ENCODE results near the gene TRAF3.
"Not testable (repeated sequence)": the region's sequence is repeated elsewhere in the genome, so short reads cannot be mapped to it uniquely, and the experiment has no call there.

The TRAF3 gene

DNA sequence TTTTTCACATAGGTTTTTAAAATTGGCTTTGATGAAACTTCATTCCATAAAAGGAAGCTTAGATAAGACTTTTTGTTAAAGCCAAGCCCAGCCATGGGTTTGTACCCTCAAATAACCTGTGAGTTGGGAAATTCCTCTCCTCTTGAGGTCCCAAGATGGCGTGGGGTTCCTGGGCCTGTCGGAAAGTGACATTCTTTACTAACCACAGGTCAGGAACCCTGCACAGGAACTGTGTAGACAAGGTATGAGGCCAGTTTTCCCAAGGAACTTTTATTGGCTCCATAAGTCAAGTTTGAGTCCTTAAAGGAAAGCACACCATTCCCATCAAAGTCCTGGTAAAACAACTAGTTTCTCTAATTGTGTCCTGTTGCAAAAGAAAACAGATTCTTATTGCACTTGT is 80.2 kb downstream of the TRAF3 start:
- no peak for DNase-seq (ENCODE audit: extremely low read depth in 1 of 2, low read depth in 1 of 2)

DNA sequence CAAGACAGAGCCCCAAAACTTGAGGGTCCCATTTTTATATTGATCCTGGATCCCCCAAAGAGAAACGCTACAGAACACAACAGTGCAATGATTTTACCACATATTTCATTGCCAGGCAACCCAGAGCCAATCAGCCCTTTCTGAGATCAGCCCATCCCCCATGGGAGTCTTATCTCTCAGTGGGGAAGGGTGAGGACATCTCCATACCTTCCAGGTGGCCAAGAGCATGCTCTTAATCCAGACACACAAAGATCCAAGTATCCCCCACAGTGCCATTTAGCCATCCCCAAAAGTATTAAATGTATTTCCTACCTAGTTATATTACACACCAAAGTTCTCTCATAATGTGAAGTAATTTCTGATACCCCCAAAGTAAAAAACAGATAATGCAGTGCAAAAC is 82.7 kb downstream of the TRAF3 start:
- no peak for DNase-seq (ENCODE audit: extremely low read depth in 1 of 2, low read depth in 1 of 2)

DNA sequence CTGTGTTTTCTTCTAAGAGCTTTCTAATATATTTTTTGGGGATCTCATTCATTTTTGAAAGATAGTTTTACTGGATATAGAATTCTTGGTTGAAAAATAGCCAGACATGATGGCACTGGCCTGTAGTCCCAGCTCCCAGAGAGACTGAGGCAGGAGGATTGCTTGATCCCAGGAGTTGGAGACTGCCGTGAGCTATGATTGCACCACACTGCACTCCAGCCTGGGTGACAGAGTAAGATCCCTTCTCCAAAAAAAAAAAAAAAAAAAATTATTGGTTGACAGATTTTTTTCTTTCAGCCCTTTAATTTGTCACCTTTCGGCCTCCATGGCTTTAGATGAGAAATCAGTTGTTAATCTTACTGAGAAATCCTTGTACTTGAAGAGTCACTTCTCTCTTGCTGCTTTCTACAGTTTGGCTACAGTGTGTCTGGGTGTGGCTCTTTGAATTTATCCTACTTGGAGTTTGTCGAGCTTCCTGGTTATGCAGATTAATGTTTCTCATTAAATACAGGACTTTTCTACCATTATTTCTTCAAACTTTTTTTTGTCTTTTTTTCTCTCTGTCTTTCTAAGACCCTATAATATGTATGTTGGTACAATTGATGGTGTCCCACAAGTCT is 85.0 kb downstream of the TRAF3 start:
- no peak for DNase-seq (ENCODE audit: extremely low read depth in 1 of 2, low read depth in 1 of 2)

DNA sequence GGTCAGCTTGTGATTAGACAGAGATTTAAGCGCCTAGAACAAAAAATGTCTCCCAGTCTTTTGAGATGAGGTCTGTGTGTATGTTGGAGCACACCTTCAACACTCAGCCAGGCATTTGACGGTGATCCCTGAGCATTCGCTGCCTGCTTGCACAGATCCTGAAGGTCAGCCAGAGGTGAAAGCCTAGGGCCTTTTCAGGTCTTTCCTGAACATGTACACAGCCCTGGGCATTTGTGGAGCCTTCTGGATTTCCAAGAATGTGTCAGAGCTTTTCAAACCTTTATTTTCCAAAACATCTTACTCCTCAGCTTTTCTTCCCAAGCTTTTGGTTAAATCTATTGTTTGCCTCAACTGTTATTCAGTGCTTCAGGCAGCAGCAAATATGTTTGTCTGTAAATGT is 86.1 kb downstream of the TRAF3 start:
- no peak for DNase-seq (ENCODE audit: extremely low read depth in 1 of 2, low read depth in 1 of 2)

DNA sequence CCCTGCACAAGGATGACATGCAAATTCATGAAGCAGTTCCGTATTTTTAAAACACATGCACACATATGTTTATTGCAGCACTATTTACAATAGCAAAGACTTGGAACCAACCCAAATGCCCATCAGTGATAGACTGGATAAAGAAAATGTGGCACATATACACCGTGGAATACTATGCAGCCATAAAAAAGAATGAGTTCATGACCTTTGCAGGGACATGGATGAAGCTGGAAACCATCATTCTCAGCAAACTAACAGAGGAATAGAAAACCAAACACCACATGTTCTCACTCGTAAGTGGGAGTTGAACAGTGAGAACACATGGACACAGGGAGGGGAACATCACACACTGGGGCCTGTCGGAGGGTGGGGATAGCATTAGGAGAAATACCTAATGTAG is 88.7 kb downstream of the TRAF3 start:
- not testable (repeated sequence) for DNase-seq (ENCODE audit: extremely low read depth in 1 of 2, low read depth in 1 of 2)

DNA sequence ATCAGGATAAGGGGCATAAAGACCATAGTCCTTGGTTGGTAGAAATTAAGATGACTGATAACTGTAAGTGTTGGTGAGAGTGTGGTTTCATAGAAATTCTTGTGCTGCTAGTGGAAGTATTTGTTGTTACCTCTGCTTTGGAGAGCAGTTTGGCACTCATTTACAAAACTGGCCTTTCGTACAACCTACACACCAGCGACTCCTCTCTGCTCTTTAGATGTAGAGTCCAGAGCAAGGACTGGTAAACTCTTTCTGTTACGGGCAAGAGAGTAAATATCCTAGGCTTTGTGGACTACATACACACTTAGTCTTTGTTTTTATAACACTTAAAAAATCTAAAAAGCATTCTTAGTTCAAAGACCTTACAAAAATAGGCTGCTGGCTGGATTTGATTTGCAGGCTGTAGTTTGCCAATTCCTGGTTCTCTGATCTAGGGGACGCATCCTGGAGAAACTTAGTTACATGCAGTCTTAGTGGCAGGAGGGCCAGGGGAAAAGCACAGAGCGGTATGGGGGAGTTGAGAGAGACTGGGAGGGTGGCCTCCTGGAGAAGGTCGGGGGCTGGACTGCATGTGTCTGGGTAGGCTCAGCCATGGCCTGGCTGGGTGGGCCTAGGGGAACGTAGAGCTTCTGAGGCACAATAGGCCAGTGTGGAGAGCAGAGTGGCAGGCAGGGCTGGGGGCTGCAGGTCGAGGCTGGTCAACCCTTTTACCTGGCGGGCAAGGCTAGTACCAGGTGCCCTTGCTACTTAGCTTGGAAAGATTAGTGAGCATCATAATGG is 89.9 kb downstream of the TRAF3 start:
- no peak for DNase-seq (ENCODE audit: extremely low read depth in 1 of 2, low read depth in 1 of 2)

DNA sequence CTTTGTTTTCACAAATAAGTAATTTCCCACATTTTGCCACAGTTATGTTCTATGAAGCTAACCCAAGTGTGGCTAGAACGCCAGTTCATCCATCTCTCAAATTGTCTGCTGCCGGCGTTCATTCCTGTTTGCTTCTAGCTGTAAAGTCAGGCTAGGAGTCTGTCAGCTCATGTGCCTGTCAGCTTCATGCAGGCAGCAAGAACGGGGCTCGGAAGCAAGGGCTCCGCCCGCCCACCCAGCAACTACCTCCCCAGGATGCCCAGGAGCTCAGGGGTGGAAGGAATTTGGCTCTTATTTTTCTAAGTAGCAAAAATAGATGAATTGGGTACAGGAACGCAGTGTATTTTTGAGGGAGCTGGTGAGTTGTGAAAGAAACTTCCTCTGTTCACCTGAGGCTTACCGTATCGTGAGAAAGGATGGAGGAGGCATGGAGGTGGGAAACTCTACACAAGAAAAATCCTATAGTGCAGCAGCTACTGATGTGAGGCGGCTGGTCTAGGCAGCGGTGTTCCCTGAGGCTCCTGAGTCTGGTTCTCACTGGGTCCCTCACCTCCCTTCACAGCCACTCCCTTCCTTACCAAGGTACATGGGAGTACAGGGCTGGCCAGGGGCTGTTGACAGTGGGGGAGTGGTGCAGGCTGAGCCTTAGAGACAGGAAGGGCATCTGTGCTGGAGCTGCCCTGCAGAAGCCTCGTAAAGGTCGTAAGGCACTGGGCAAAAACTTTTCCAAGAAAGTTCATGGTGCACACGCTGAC is 90.8 kb downstream of the TRAF3 start:
- DNase-seq (ENCODE audit: extremely low read depth in 1 of 2, low read depth in 1 of 2): no peak

DNA sequence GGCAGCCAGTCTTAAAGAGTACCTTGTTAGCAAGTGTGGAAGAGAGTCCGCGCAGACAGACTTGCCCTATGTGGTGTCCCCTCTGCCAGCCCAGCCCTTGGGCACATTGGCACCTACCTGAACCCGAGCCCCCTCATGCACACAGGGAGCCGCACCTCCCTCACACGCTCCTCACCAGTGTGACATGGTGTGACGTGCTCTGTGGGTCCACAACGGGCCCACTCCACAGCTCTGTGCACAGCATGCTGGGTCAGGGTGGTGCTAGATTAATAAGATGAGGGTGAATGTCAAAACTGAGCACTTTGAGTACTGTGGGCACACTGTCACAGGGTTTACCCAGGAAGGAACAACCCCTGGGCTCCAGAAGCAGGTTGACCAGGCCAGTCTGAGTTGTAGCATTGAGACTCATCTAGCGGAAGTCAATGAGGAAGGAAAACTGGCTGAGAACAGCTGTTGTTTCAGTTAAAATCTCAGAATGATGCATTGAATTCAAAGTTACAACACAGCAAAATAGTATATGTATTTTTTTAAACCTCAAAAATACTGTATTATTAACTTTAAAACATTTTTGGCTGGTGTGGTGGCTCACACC is 91.8 kb downstream of the TRAF3 start:
- DNase-seq (ENCODE audit: extremely low read depth in 1 of 2, low read depth in 1 of 2): no peak

DNA sequence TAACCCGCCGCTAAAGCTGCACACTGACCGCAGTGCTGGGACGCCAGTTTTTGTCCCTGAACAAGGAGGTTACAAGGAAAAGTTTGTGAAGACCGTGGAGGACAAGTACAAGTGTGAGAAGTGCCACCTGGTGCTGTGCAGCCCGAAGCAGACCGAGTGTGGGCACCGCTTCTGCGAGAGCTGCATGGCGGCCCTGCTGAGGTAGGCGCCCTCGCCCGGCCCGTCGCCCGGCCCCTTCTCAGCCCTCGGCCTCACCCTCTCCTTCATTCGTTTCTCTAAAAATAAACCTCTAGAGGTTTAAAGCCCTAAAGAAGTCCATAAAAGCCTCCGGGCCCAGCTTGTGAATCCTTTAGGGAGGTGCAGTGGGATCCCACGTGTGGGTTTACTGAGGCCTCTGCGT is 93.0 kb downstream of the TRAF3 start:
- DNase-seq (ENCODE audit: extremely low read depth in 1 of 2, low read depth in 1 of 2): no peak

DNA sequence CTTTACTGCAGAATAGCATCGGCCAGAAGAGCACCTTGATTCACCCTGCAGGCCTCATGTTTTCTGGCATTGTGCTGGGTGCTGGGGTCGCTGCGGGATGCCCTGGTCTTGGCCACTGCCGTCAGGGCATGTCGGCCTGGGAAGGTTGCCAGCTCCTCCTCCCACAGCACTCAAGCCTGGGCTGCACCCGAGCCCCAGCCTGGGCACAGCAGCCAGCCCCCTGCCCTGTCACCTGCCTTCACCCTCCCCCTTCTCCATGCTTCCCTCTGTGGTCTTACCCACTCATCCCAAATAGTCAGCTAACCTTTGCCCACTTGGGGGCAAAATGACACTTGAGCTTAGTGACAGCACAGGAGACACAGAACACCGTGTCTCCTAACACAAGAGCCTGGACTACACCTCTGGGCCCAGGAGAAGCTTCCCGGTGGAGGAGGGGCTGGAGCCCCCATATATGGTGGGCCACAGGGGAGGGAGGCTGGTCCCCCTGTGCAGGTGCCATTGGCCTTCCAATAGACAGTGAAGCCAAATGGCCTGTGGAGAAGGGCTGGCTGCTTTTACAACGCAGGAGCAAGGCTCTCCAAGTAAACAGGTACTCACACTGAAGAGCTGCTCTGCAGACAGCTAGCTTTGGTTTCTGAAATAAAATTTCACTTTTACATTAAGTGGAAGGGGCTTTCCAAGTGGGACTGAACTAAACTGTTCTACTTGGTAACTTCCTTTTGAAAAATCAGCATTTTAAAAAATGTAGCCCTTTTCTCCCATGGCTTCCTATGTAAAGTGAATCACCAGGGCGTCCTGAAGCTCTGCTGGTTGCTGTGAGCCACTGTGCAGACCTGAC is 94.0 kb downstream of the TRAF3 start:
- no peak for DNase-seq (ENCODE audit: extremely low read depth in 1 of 2, low read depth in 1 of 2)

DNA sequence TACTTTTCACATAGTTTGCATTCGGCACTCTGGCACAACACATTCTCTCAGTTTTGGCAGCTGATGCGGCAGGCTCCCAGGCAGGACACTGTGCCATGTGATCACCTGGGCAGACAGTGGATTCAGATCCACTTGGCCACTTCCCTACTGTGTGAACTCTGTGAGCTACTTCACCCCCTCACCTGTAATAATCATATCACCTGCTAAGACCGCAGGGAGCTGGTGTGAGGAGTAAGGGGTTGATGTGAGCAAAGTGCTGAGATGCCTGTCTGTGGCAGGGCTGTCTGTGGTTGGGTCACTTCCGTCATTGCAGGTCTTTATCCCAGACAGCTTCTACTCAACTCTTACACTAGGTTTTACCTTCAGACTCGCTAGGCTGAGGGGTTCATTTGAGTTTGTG is 94.8 kb downstream of the TRAF3 start:
- no peak for DNase-seq (ENCODE audit: extremely low read depth in 1 of 2, low read depth in 1 of 2)

DNA sequence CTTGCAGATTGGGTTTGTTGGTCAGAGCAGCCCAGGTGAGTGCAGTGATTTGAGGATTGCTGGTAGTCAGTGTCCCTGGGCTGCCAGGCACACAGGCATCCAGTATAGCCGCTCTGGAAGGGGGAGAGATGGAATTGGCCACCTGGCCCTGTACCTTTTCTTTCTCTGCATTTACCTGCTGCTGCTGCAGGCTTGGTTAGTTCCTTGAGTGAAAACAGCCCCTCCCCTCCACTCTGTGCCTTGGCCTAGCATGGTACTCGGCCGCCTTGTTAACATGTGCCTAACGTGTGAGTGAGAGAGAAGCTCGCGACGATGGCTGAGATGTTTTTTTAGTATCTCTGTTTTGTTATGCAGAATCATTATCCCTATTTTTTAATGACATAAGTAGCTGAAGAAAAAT is 95.9 kb downstream of the TRAF3 start:
- DNase-seq (ENCODE audit: extremely low read depth in 1 of 2, low read depth in 1 of 2): no peak

DNA sequence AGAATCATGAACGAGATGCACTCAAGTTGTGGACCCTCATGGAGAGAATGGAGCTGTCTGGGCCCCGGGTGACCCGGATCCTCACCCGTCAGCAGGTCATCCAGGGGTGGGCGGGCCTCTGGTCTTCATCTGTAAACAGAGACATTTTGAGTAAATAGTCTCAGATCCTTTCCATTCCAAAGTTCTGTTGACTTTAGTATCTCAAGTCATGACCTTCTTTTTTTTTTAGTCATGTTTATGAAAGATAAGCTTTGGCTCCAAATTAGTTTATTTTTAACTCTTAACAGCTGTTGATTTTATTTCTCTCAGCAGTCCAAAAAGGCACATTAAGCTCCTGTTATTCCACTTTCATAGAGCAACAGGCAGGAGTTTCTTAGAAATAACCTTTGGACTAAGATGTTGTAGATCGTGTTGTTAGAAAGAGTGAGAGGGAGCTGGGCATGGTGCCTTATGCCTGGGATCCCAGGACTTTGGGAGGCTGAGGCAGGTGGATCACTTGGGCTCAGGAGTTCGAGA is 96.4 kb downstream of the TRAF3 start:
- DNase-seq (ENCODE audit: extremely low read depth in 1 of 2, low read depth in 1 of 2): no peak

DNA sequence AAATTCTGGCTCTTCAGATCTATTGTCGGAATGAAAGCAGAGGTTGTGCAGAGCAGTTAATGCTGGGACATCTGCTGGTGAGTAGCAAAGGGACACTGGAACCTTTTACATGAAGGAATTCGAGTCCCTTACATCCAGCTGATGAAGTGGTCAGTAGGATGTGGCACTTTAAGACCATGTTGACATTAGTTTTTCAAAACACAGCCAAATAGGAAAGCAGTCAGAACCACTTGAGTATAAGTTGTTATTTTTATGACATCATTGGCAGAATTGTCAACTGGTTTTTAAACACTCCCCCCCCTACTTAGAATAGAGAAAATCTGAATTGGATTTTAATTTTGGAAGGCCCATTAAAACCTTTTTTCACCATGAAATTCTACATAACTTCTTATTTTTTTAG is 98.4 kb downstream of the TRAF3 start:
- DNase-seq (ENCODE audit: extremely low read depth in 1 of 2, low read depth in 1 of 2): no peak

DNA sequence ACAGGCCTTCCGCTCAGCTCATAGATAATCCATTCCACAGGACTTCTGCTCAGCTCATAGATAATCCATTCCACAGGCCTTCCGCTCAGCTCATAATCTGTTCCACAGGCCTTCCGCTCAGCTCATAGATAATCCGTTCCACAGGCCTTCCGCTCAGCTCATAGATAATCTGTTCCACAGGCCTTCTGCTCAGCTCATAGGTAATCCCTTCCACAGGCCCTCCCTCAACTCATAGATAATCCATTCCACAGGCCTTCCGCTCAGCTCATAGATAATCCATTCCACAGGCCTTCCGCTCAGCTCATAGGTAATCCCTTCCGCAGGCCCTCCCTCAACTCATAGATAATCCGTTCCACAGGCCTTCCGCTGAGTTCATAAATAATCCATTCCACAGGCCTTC is 100.3 kb downstream of the TRAF3 start:
- not testable (repeated sequence) for DNase-seq (ENCODE audit: extremely low read depth in 1 of 2, low read depth in 1 of 2)

DNA sequence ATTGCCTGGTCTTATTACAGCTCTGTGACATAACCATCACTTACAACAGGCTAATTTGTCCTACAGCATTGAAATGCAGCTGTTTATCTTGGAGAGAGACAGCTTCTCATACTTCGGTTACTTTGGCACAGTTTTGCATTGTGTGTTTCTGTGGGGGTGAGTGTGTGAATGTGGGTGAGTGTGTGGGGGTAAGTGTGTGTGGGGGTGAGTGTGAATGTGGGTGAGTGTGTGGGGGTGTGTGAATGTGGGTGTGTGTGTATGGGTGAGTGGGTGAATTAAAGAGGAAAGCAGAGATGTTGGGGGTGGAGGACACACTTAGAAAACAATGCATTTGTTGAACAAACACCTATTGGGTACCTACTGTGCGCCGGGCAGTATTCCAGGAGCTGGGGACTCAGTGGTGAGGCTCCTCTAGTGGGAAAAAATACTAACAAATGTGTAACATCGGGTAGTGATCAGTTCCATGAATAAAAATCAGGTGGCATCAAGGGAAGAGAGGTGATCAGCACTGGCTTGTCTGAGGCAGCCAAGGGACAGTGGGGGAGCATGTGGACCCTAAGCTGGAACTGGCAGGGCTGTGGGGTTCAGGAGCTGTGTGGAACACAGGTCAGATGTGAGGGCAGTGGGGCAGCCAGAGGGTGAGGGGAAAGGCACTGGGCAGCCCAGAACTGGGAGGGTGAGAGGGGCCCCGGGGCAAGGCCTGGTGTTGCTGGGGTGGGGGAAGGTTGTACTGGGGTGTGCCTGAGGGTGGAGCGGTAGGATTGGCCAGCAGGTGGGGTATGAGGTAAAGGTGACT is 101.1 kb downstream of the TRAF3 start:
- no peak for DNase-seq (ENCODE audit: extremely low read depth in 1 of 2, low read depth in 1 of 2)

DNA sequence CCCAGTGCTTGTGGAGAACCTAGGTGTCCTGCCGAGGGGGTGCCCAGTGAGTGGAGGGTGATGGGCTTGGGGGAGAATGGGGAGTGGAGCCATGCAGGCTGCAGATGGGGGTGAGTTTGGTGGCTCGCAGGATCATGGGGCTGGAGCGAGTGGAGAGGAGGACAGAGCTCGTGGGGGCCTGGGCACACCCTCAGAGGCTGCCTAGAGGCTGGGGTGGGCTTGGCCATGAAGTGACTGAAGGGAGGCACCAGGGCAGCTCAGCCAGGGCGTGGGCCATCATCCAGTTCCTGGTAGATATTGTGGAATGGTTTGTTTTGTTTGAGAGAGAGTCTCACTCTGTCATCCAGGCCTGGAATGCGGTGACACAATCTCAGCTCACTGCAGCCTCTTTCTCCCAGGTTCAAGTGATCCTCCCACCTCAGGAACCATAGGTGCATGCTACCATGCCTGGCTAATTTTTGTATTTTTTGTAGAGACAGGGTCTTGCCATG is 101.8 kb downstream of the TRAF3 start:
- no peak for DNase-seq (ENCODE audit: extremely low read depth in 1 of 2, low read depth in 1 of 2)

DNA sequence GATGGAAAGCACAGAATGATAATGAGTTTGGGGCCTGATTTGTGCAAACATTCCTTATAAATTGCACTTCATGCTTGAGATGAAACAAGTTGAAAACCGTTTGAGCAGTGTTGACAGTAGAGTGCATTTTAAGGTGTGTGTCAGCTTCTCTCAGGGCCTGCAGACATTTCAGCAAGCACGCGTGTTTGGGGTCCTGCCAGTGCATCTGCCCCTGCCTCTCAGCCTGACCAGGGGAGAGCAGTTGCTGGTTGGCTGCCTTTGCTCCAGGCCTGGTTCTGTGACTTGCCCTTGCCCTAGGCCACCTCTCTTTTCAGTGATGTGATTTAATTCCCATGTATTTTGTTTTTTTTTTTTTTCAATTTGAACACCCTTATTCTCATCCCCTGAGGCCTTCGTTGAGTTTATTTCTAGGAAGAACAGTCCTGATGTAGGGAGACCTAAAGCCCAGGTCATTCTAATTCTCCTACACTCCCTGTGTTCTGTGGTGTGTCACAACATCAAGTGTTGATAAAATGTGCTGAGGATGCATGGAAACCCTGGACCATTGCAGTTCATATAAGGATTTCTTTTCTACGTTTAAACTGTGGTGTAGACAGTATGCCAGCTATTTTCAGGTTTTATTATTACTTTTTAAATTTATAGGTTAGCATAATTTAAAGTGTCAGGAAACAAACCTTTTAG is 105.1 kb downstream of the TRAF3 start:
- DNase-seq (ENCODE audit: extremely low read depth in 1 of 2, low read depth in 1 of 2): no peak

DNA sequence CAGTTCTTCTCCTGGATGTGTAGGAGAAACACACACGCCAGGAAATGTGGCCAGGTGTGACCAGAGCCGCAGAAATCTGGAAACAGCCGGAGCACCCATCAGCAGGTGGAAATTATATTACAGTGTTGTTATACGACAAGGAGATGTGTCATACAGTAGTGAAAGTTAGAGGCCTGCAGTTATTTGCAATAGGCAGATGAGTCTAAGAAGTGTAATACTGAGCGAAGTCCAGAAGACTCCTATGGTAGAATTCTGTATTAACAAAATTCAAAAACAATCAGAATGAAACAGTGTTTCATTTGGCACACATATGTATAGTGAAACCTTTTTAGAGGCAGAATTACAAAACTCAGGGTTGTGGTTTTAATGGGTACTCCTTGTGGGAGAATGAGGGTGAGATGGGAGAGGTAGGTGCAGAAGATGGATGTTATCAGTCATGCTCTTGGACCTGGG is 105.9 kb downstream of the TRAF3 start:
- peak in 1 of 2 donors; percentile 14 for DNase-seq (ENCODE audit: extremely low read depth in 1 of 2, low read depth in 1 of 2)

Data from stimulated activated CD8-positive, alpha-beta memory T cell treated with anti-CD3 and anti-CD28 coated beads, Interleukin-7, amount 100 ng/mL, for 48 hours (primary cell).